HG02938 (cell line): ENCODE results near the gene DSTN.

Source experiments
- ATAC-seq: cut with Tn5 transposase; IDR thresholded peaks from one replicate; pipeline ENCODE4 v1.9.1; 2021; ENCODE audit warnings: mild to moderate bottlenecking, moderate library complexity; ENCODE audit not compliant: unreplicated experiment

The DSTN gene

GRCh38 chr20:17579369-17580039 lies 9.6 kb downstream of the DSTN start:
- no peak for ATAC-seq

GRCh38 chr20:17580895-17581294 lies 11.0 kb downstream of the DSTN start:
- no peak for ATAC-seq

- no peak for ATAC-seq
These were observed 13.3 kb downstream of the DSTN start for GRCh38 chr20:17583126-17583525.

GRCh38 chr20:17584689-17585088 lies 14.8 kb downstream of the DSTN start:
- no peak for ATAC-seq

- no peak for ATAC-seq
These were observed 16.4 kb downstream of the DSTN start for GRCh38 chr20:17586250-17586649.

- no peak for ATAC-seq
These were observed 17.3 kb downstream of the DSTN start for GRCh38 chr20:17587148-17587547.

GRCh38 chr20:17587824-17588223 lies 17.9 kb downstream of the DSTN start:
- no peak for ATAC-seq

- no peak for ATAC-seq
These were observed 19.4 kb downstream of the DSTN start for GRCh38 chr20:17589161-17589834.

GRCh38 chr20:17590245-17590644 lies 20.4 kb downstream of the DSTN start:
- ATAC-seq = no peak

GRCh38 chr20:17593902-17594301 lies 24.0 kb downstream of the DSTN start:
- ATAC-seq = no peak

- ATAC-seq = no peak
These were observed 24.6 kb downstream of the DSTN start for GRCh38 chr20:17594443-17594842.

- no peak for ATAC-seq
These were observed 26.0 kb downstream of the DSTN start for GRCh38 chr20:17595856-17596255.

- no peak for ATAC-seq
These were observed 28.2 kb downstream of the DSTN start for GRCh38 chr20:17598013-17598550.

- ATAC-seq = no peak
These were observed 32.1 kb downstream of the DSTN start for GRCh38 chr20:17601957-17602356.

GRCh38 chr20:17602493-17602892 lies 32.6 kb downstream of the DSTN start:
- ATAC-seq = no peak

GRCh38 chr20:17605131-17605660 lies 35.3 kb downstream of the DSTN start:
- no peak for ATAC-seq

- ATAC-seq = no peak
These were observed 36.1 kb downstream of the DSTN start for GRCh38 chr20:17606001-17606400.

- no peak for ATAC-seq
These were observed 39.0 kb downstream of the DSTN start for GRCh38 chr20:17608701-17609497.

- no peak for ATAC-seq
These were observed 40.0 kb downstream of the DSTN start for GRCh38 chr20:17609811-17610377.

- no peak for ATAC-seq
These were observed 40.9 kb downstream of the DSTN start for GRCh38 chr20:17610566-17611289.

GRCh38 chr20:17611290-17611539 lies 41.3 kb downstream of the DSTN start:
- no peak for ATAC-seq
